H7 (cell line): ENCODE data around the gene SOCS7. TPM values are rescaled to one million over a fixed set of nuclear protein-coding genes. Genes with fewer than 3 reads are reported as not detected.
A peak's percentile ranks its signal among the peaks of the same experiment; 100 is the strongest.
"Not testable (repeated sequence)": the region's sequence is repeated elsewhere in the genome, so short reads cannot be mapped to it uniquely, and the experiment has no call there.

Source experiments
- DNase-seq: peaks from one replicate; pipeline ENCODE4 v3.0.0; 2012
- H3K27me3 ChIP-seq: 2 replicates; pipeline ENCODE4 v1.6.0; 2011; ENCODE audit warnings: mild to moderate bottlenecking, low read length; ENCODE audit not compliant: control insufficient read depth, insufficient read depth
- H3K36me3 ChIP-seq: replicated peaks from 2 replicates; pipeline ENCODE4 v1.5.1; 2011; ENCODE audit warnings: low read length; ENCODE audit not compliant: control insufficient read depth, insufficient read depth
- H3K4me3 ChIP-seq: 2 replicates; pipeline ENCODE4 v1.5.1; 2011; ENCODE audit warnings: low read depth, mild to moderate bottlenecking, control low read depth, low read length, moderate library complexity; ENCODE audit not compliant: insufficient read depth
- total RNA-seq: library from RNA; depleted of rRNA; stranded (reverse); fragments of >200 nt; shearing (Covaris generic); gene quantifications from 2 replicates; pipeline ENCODE4 v1.2.3, GENCODE V29; 2014

Gene SOCS7
- total RNA-seq, 1 experiment from 2014 or later, result 18.3 TPM

- Histone ChIP-seq H3K36me3 (no peaks in the 10 kb centered on the region), H3K27me3 (no peaks in the 10 kb centered on the region; the same call in 1 of the 2 replicates), H3K4me3 (peak overlapping the region; percentile 77)
- peak; percentile 91 for DNase-seq
Measured at GRCh38 chr17:38428643-38429371, 77.2 kb downstream of the SOCS7 start.

- DNase-seq, result no peak
- peak overlapping the region; percentile 77 for H3K4me3 ChIP-seq
- H3K36me3 ChIP-seq, result no peaks in the 10 kb centered on the region
- H3K27me3 ChIP-seq, result no peaks in the 10 kb centered on the region; the same call in 1 of the 2 replicates
Measured at GRCh38 chr17:38429476-38430100, 77.9 kb downstream of the SOCS7 start.

- H3K36me3 ChIP-seq, result no peaks in the 10 kb centered on the region
- H3K27me3 ChIP-seq, result no peaks in the 10 kb centered on the region; the same call in 1 of the 2 replicates
- no peak for DNase-seq
- H3K4me3 ChIP-seq, result no peak overlapping the region
Measured at GRCh38 chr17:38430316-38430715, 78.7 kb downstream of the SOCS7 start.

GRCh38 chr17:38430822-38431221 is 79.2 kb downstream of the SOCS7 start:
- Histone ChIP-seq H3K36me3 (no peaks in the 10 kb centered on the region), H3K4me3 (no peak overlapping the region), H3K27me3 (no peaks in the 10 kb centered on the region; the same call in 1 of the 2 replicates)
- DNase-seq, result no peak

- Histone ChIP-seq H3K4me3 (no peak overlapping the region), H3K36me3 (no peaks in the 10 kb centered on the region), H3K27me3 (no peaks in the 10 kb centered on the region; the same call in 1 of the 2 replicates)
- no peak for DNase-seq
Measured at GRCh38 chr17:38431346-38432145, 79.9 kb downstream of the SOCS7 start.

GRCh38 chr17:38434178-38434665 is 82.6 kb downstream of the SOCS7 start:
- H3K4me3 ChIP-seq, result no peak overlapping the region
- no peaks in the 10 kb centered on the region for H3K27me3 ChIP-seq
- no peaks in the 10 kb centered on the region for H3K36me3 ChIP-seq
- peak; percentile 61 for DNase-seq

- no peak overlapping the region for H3K4me3 ChIP-seq
- no peaks in the 10 kb centered on the region for H3K36me3 ChIP-seq
- H3K27me3 ChIP-seq, result no peaks in the 10 kb centered on the region
- peak; percentile 67 for DNase-seq
Measured at GRCh38 chr17:38435795-38436194, 84.2 kb downstream of the SOCS7 start.

GRCh38 chr17:38436386-38436785 is 84.7 kb downstream of the SOCS7 start:
- no peak for DNase-seq

GRCh38 chr17:38437313-38437712 is 85.7 kb downstream of the SOCS7 start:
- DNase-seq, H3K36me3 ChIP-seq, H3K27me3 ChIP-seq, H3K4me3 ChIP-seq: not testable (repeated sequence)

More at GRCh38 chr17:38436386-38436785, 84.7 kb downstream of the SOCS7 start:
- no peaks in the 10 kb centered on the region for H3K36me3 ChIP-seq
- no peak overlapping the region for H3K4me3 ChIP-seq
- H3K27me3 ChIP-seq, result no peaks in the 10 kb centered on the region

- no peak overlapping the region for H3K4me3 ChIP-seq
- H3K27me3 ChIP-seq, result no peaks in the 10 kb centered on the region
- no peaks in the 10 kb centered on the region for H3K36me3 ChIP-seq
- DNase-seq, result no peak
Measured at GRCh38 chr17:38439436-38439835, 87.8 kb downstream of the SOCS7 start.

- Histone ChIP-seq H3K4me3 (no peak overlapping the region), H3K36me3 (no peaks in the 10 kb centered on the region), H3K27me3 (no peaks in the 10 kb centered on the region)
- peak; percentile 97 for DNase-seq
Measured at GRCh38 chr17:38440614-38441397, 89.2 kb downstream of the SOCS7 start.

- Histone ChIP-seq H3K27me3 (no peaks in the 10 kb centered on the region), H3K36me3 (no peaks in the 10 kb centered on the region), H3K4me3 (no peak overlapping the region)
- peak; percentile 56 for DNase-seq
Measured at GRCh38 chr17:38441429-38442061, 89.9 kb downstream of the SOCS7 start.

- Histone ChIP-seq H3K27me3 (no peaks in the 10 kb centered on the region), H3K4me3 (no peak overlapping the region), H3K36me3 (no peaks in the 10 kb centered on the region)
- DNase-seq, result no peak
Measured at GRCh38 chr17:38442548-38442947, 90.9 kb downstream of the SOCS7 start.
